SK-N-MC (cell line): Measurements from ENCODE around the gene SNX21.

Source experiments
- DNase-seq: peaks from one replicate; pipeline ENCODE4 v3.0.0-alpha.2; 2011; ENCODE audit warnings: low read depth, low spot score
- H3K27ac ChIP-seq: fragments of 200-600 bp; sonication (generic); 2 replicates; pipeline ENCODE4 v1.5.1; 2016; ENCODE audit warnings: mixed run types
- H3K36me3 ChIP-seq: fragments of 200-600 bp; sonication (generic); 2 replicates; pipeline ENCODE4 v1.6.1; 2017; ENCODE audit warnings: antibody characterized with exemption, low read length, mixed read lengths; ENCODE audit not compliant: insufficient read depth
- H3K4me3 ChIP-seq: fragments of 200-600 bp; sonication (generic); 2 replicates; pipeline ENCODE4 v1.5.1; 2016
- H3K9ac ChIP-seq: fragments of 200-600 bp; sonication (generic); 2 replicates; pipeline ENCODE4 v1.8.0; 2017; ENCODE audit warnings: mixed run types, mixed read lengths; ENCODE audit not compliant: insufficient read length
- H3K9me3 ChIP-seq: fragments of 200-600 bp; sonication (generic); 2 replicates; pipeline ENCODE4 v1.6.1; 2017; ENCODE audit warnings: low read depth, mild to moderate bottlenecking, antibody characterized with exemption, low read length, moderate library complexity, mixed read lengths
- EZH2 ChIP-seq: fragments of 200-600 bp; sonication (generic); IDR thresholded peaks from one replicate; pipeline ENCODE4 v1.6.1; 2017; ENCODE audit warnings: antibody characterized with exemption
- FOXP2 ChIP-seq: optimal IDR thresholded peaks from 2 replicates; pipeline ENCODE3; 2011; ENCODE audit warnings: mild to moderate bottlenecking, moderate library complexity; ENCODE audit not compliant: insufficient read depth; ENCODE audit errors: extremely low read length, control extremely low read depth
- POLR2AphosphoS5 ChIP-seq: IDR thresholded peaks from 2 replicates; pipeline ENCODE4 v1.6.1; 2012; ENCODE audit warnings: mild to moderate bottlenecking, low read depth, low read length, borderline replicate concordance

The SNX21 gene

GRCh38 chr20:45840700-45841198, 7.2 kb downstream of the SNX21 start:
- Histone ChIP-seq H3K9ac (no peak overlapping the region), H3K27ac (no peak overlapping the region), H3K9me3 (no peaks in the 10 kb centered on the region), H3K4me3 (no peak overlapping the region), H3K36me3 (no peaks in the 10 kb centered on the region; the same call in 1 of the 2 replicates)
- no peak for TF ChIP-seq EZH2
- no peak for TF ChIP-seq FOXP2
- TF ChIP-seq POLR2AphosphoS5 = no peak
- no peak for DNase-seq

GRCh38 chr20:45841407-45842129, 8.0 kb downstream of the SNX21 start:
- no peaks in the 10 kb centered on the region; the same call in 1 of the 2 replicates for H3K36me3 ChIP-seq
- H3K4me3 ChIP-seq = no peak overlapping the region
- H3K27ac ChIP-seq = no peak overlapping the region
- H3K9me3 ChIP-seq = no peaks in the 10 kb centered on the region
- TF ChIP-seq POLR2AphosphoS5 (no peak), FOXP2 (no peak), EZH2 (no peak)
- no peak overlapping the region for H3K9ac ChIP-seq
- DNase-seq = no peak

- no peak overlapping the region for H3K27ac ChIP-seq
- no peaks in the 10 kb centered on the region; the same call in 1 of the 2 replicates for H3K36me3 ChIP-seq
- H3K4me3 ChIP-seq = no peak overlapping the region
- no peak overlapping the region for H3K9ac ChIP-seq
- no peak for DNase-seq
- no peaks in the 10 kb centered on the region for H3K9me3 ChIP-seq
- TF ChIP-seq FOXP2 (no peak), POLR2AphosphoS5 (no peak), EZH2 (no peak)
Measured at GRCh38 chr20:45842169-45842812, 8.7 kb downstream of the SNX21 start.

GRCh38 chr20:45843506-45843905, 9.9 kb downstream of the SNX21 start:
- no peak overlapping the region for H3K4me3 ChIP-seq
- no peak for DNase-seq
- H3K36me3 ChIP-seq = no peaks in the 10 kb centered on the region; the same call in 1 of the 2 replicates
- no peaks in the 10 kb centered on the region for H3K9me3 ChIP-seq
- H3K27ac ChIP-seq = no peak overlapping the region
- TF ChIP-seq FOXP2 (no peak), EZH2 (no peak), POLR2AphosphoS5 (no peak)
- no peak overlapping the region for H3K9ac ChIP-seq

- Histone ChIP-seq H3K9me3 (no peaks in the 10 kb centered on the region), H3K4me3 (no peak overlapping the region), H3K9ac (no peak overlapping the region), H3K27ac (no peak overlapping the region), H3K36me3 (no peaks in the 10 kb centered on the region; the same call in 1 of the 2 replicates)
- TF ChIP-seq EZH2 (no peak), FOXP2 (no peak), POLR2AphosphoS5 (no peak)
- no peak for DNase-seq
Measured at GRCh38 chr20:45845452-45845851, 11.9 kb downstream of the SNX21 start.

- no peak for DNase-seq
- no peak overlapping the region for H3K27ac ChIP-seq
- no peaks in the 10 kb centered on the region for H3K9me3 ChIP-seq
- TF ChIP-seq EZH2 (no peak), FOXP2 (no peak), POLR2AphosphoS5 (no peak)
- no peaks in the 10 kb centered on the region; the same call in 1 of the 2 replicates for H3K36me3 ChIP-seq
- no peak overlapping the region for H3K9ac ChIP-seq
- H3K4me3 ChIP-seq = no peak overlapping the region
Measured at GRCh38 chr20:45848421-45848820, 14.8 kb downstream of the SNX21 start.

- no peak for DNase-seq
- TF ChIP-seq EZH2 (no peak), POLR2AphosphoS5 (no peak), FOXP2 (no peak)
- no peak overlapping the region for H3K27ac ChIP-seq
Measured at GRCh38 chr20:45848969-45849582, 15.5 kb downstream of the SNX21 start.

GRCh38 chr20:45850238-45850637, 16.6 kb downstream of the SNX21 start:
- H3K4me3 ChIP-seq = no peak overlapping the region
- no peak for DNase-seq
- H3K9ac ChIP-seq = no peak overlapping the region
- H3K27ac ChIP-seq = no peak overlapping the region
- TF ChIP-seq FOXP2 (no peak), POLR2AphosphoS5 (no peak), EZH2 (no peak)
- no peaks in the 10 kb centered on the region for H3K36me3 ChIP-seq
- H3K9me3 ChIP-seq = no peaks in the 10 kb centered on the region

More at GRCh38 chr20:45848969-45849582, 15.5 kb downstream of the SNX21 start:
- no peaks in the 10 kb centered on the region for H3K36me3 ChIP-seq
- H3K4me3 ChIP-seq = no peak overlapping the region
- no peaks in the 10 kb centered on the region for H3K9me3 ChIP-seq
- no peak overlapping the region for H3K9ac ChIP-seq
